Measurements from ENCODE around the gene PAFAH1B2.

DNA sequence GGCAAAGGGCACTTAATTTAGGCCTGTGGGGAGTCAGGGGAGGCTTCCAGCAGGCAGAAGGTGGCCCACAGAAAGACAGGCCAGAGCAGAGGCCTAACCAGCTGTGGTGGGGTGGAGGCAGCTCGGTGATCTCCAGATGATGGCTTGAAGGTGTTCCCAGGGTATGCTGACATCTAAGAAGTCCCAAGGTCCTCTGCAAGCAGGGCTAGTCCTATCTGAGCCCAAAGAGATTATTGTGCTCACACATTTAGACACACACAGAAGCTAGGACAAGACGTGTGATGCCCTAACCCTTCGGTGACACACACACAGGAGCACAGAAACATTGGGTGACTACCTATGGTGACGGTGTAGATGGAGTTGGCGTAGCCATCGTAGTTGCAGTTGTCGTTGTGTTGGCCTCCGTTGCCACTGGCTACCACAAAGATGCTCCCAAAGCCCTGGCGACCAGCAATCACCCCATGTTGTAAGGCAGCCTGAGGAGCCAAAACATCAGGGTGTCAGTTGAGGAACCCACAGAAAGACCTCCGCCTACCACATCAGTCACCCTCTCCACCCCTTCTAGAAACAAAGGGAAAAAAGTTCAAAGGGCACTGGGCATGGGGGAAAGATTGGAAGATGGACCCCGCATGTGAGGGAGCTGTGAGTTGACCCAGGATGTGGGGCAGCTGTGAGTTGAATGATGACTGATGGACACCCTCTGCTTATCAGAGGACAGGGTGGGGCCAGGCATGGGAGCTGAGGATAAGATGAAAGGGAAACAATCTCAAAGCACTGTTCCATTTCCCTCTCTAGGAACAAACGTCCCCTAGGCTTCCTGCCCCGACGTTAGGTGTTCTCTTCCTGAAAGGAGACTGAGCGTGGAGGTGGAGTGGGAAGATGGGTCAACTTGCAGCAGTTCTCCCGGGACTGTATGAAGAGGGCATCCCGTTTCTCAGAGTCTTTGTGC, 79.9 kb downstream of the PAFAH1B2 start:
- no peak for TF ChIP-seq POLR2A (IDR thresholded peaks at IDR 0.05)
- TF ChIP-seq, protein P1, sequence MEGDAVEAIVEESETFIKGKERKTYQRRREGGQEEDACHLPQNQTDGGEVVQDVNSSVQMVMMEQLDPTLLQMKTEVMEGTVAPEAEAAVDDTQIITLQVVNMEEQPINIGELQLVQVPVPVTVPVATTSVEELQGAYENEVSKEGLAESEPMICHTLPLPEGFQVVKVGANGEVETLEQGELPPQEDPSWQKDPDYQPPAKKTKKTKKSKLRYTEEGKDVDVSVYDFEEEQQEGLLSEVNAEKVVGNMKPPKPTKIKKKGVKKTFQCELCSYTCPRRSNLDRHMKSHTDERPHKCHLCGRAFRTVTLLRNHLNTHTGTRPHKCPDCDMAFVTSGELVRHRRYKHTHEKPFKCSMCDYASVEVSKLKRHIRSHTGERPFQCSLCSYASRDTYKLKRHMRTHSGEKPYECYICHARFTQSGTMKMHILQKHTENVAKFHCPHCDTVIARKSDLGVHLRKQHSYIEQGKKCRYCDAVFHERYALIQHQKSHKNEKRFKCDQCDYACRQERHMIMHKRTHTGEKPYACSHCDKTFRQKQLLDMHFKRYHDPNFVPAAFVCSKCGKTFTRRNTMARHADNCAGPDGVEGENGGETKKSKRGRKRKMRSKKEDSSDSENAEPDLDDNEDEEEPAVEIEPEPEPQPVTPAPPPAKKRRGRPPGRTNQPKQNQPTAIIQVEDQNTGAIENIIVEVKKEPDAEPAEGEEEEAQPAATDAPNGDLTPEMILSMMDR (IDR thresholded peaks at IDR 0.05), result no peak

Data from testis (tissue), 2 donors.